Chondrocyte (in vitro differentiated cells): ENCODE measurements around the gene AUTS2. TPM values are rescaled to one million over a fixed set of nuclear protein-coding genes. Genes with fewer than 3 reads are reported as not detected.

Experiments
- DNase-seq: peaks from one replicate; pipeline ENCODE4 v3.0.0; 2021; ENCODE audit warnings: mixed read lengths, low spot score
- H3K27ac Mint-ChIP-seq: one replicate; pipeline ENCODE4 v1.8.0; 2021; ENCODE audit warnings: mild to moderate bottlenecking, moderate library complexity, mixed read lengths; ENCODE audit not compliant: unreplicated experiment
- H3K27me3 Mint-ChIP-seq: 2 replicates; pipeline ENCODE4 v1.8.0; 2021; ENCODE audit warnings: low read depth, mixed read lengths
- H3K36me3 Mint-ChIP-seq: 2 replicates; pipeline ENCODE4 v1.8.0; 2021; ENCODE audit warnings: low read depth, mixed read lengths
- H3K4me1 Mint-ChIP-seq: 2 replicates; pipeline ENCODE4 v1.8.0; 2021; ENCODE audit warnings: low read depth, mild to moderate bottlenecking, mixed read lengths
- H3K4me3 Mint-ChIP-seq: one replicate; pipeline ENCODE4 v1.8.0; 2021; ENCODE audit warnings: mild to moderate bottlenecking, moderate library complexity, mixed read lengths; ENCODE audit not compliant: unreplicated experiment
- H3K9me3 Mint-ChIP-seq: 2 replicates; pipeline ENCODE4 v1.8.0; 2021; ENCODE audit warnings: low read depth, mixed read lengths
- CTCF ChIP-seq: fragments of 200-600 bp; sonication (generic); IDR thresholded peaks from 2 replicates; pipeline ENCODE4 v1.5.0; 2021; ENCODE audit warnings: antibody characterized with exemption, mild to moderate bottlenecking, moderate library complexity
- total RNA-seq: library from RNA; stranded (reverse); gene quantifications from 3 replicates; pipeline ENCODE4 v1.2.1, GENCODE V29; 2021

AUTS2 gene
- total RNA-seq, 1 donor from 2014 or later, result 31.5 TPM

GRCh38 chr7:70545214-70545613 lies 946.9 kb downstream of the AUTS2 start:
- TF ChIP-seq CTCF, result no peak
- no peak overlapping the region for H3K4me3 Mint-ChIP-seq
- H3K4me1 Mint-ChIP-seq, result peaks cover 13% of the 10 kb centered on the region
- no peak overlapping the region for H3K27ac Mint-ChIP-seq
- H3K36me3 Mint-ChIP-seq, result no peaks in the 10 kb centered on the region
- DNase-seq, result no peak
- H3K27me3 Mint-ChIP-seq, result no peaks in the 10 kb centered on the region
- peaks cover 8% of the 10 kb centered on the region for H3K9me3 Mint-ChIP-seq

- no peak overlapping the region for H3K4me3 Mint-ChIP-seq
- no peak overlapping the region for H3K27ac Mint-ChIP-seq
- no peaks in the 10 kb centered on the region for H3K36me3 Mint-ChIP-seq
- H3K27me3 Mint-ChIP-seq, result no peaks in the 10 kb centered on the region
- no peak for TF ChIP-seq CTCF
- no peak for DNase-seq
- no peaks in the 10 kb centered on the region for H3K4me1 Mint-ChIP-seq
- peaks cover 8% of the 10 kb centered on the region for H3K9me3 Mint-ChIP-seq
Measured at GRCh38 chr7:70552141-70552540, 953.9 kb downstream of the AUTS2 start.

GRCh38 chr7:70553364-70553763 lies 955.1 kb downstream of the AUTS2 start:
- no peak overlapping the region for H3K4me3 Mint-ChIP-seq
- DNase-seq, result no peak
- no peaks in the 10 kb centered on the region for H3K9me3 Mint-ChIP-seq
- no peaks in the 10 kb centered on the region for H3K27me3 Mint-ChIP-seq
- H3K27ac Mint-ChIP-seq, result no peak overlapping the region
- TF ChIP-seq CTCF, result no peak
- H3K4me1 Mint-ChIP-seq, result no peaks in the 10 kb centered on the region
- peaks cover 2% of the 10 kb centered on the region for H3K36me3 Mint-ChIP-seq

GRCh38 chr7:70554646-70555045 lies 956.4 kb downstream of the AUTS2 start:
- H3K9me3 Mint-ChIP-seq, result peaks cover 1% of the 10 kb centered on the region
- H3K4me1 Mint-ChIP-seq, result no peaks in the 10 kb centered on the region
- H3K27ac Mint-ChIP-seq, result no peak overlapping the region
- TF ChIP-seq CTCF, result no peak
- no peaks in the 10 kb centered on the region for H3K27me3 Mint-ChIP-seq
- H3K36me3 Mint-ChIP-seq, result peaks cover 6% of the 10 kb centered on the region
- H3K4me3 Mint-ChIP-seq, result no peak overlapping the region
- DNase-seq, result no peak

- Mint-ChIP-seq H3K4me3 (no peak overlapping the region), H3K4me1 (no peaks in the 10 kb centered on the region), H3K9me3 (peaks cover 8% of the 10 kb centered on the region), H3K27ac (no peak overlapping the region), H3K27me3 (no peaks in the 10 kb centered on the region), H3K36me3 (peaks cover 10% of the 10 kb centered on the region)
- no peak for TF ChIP-seq CTCF
- no peak for DNase-seq
Measured at GRCh38 chr7:70556761-70557160, 958.5 kb downstream of the AUTS2 start.
